Osteoblast (primary cell): ENCODE data around the gene STX1A. TPM values are rescaled to one million over a fixed set of nuclear protein-coding genes. Genes with fewer than 3 reads are reported as not detected.

Source experiments
- DNase-seq: peaks from one replicate; pipeline ENCODE4 v3.0.0; 2011; ENCODE audit warnings: low spot score, mixed read lengths; ENCODE audit not compliant: insufficient read length; ENCODE audit errors: missing footprints
- H2AFZ ChIP-seq: 2 replicates; pipeline ENCODE4 v1.6.0; 2011; ENCODE audit warnings: mild to moderate bottlenecking, low read length
- H3K27ac ChIP-seq: 2 replicates; pipeline ENCODE4 v1.5.1; 2011; ENCODE audit warnings: mild to moderate bottlenecking, low read depth, low read length, moderate library complexity
- H3K27me3 ChIP-seq: 2 replicates; pipeline ENCODE4 v1.6.0; 2012; ENCODE audit warnings: mild to moderate bottlenecking, control low read depth, inconsistent platforms, low read length, moderate library complexity; ENCODE audit not compliant: insufficient read depth
- H3K36me3 ChIP-seq: 2 replicates; pipeline ENCODE4 v1.5.1; 2011; ENCODE audit warnings: mild to moderate bottlenecking, low read length, control low read depth, moderate library complexity; ENCODE audit not compliant: insufficient read depth
- H3K4me1 ChIP-seq: 2 replicates; pipeline ENCODE4 v1.5.1; 2011; ENCODE audit warnings: mild to moderate bottlenecking, low read length, control low read depth, moderate library complexity; ENCODE audit not compliant: insufficient read depth
- H3K4me2 ChIP-seq: 2 replicates; pipeline ENCODE4 v1.6.0; 2011; ENCODE audit warnings: mild to moderate bottlenecking, low read length; ENCODE audit not compliant: insufficient read depth
- H3K4me3 ChIP-seq: fragments of 200-600 bp; sonication (generic); 3 replicates; pipeline ENCODE4 v1.5.1; 2012; ENCODE audit warnings: mild to moderate bottlenecking, low read length, inconsistent platforms; ENCODE audit not compliant: insufficient read depth
- H3K79me2 ChIP-seq: 2 replicates; pipeline ENCODE4 v1.6.0; 2012; ENCODE audit warnings: mild to moderate bottlenecking, low read length, control low read depth, inconsistent platforms; ENCODE audit not compliant: insufficient read depth
- H3K9me3 ChIP-seq: 2 replicates; pipeline ENCODE4 v1.5.1; 2011; ENCODE audit warnings: low read depth, low read length, control low read depth
- H4K20me1 ChIP-seq: 2 replicates; pipeline ENCODE4 v1.6.0; 2012; ENCODE audit warnings: mild to moderate bottlenecking, low read length, control low read depth; ENCODE audit not compliant: insufficient read depth
- CTCF ChIP-seq: IDR thresholded peaks from 2 replicates; pipeline ENCODE4 v1.5.1; 2011; ENCODE audit warnings: mild to moderate bottlenecking, low read depth, low read length, moderate library complexity; ENCODE audit errors: extremely low read depth
- total RNA-seq: library from RNA; depleted of rRNA; stranded (reverse); fragments of >200 nt; gene quantifications from 2 replicates; pipeline ENCODE4 v1.2.3, GENCODE V29; 2012

The STX1A gene
- total RNA-seq, 1 donor = 17.4 TPM

GRCh38 chr7:73740771-73741170 lies 21.3 kb upstream of the STX1A start:
- no peak overlapping the region for H2AFZ ChIP-seq
- no peak overlapping the region for H3K4me2 ChIP-seq
- no peaks in the 10 kb centered on the region for H3K9me3 ChIP-seq
- no peak for DNase-seq
- H3K36me3 ChIP-seq = peaks cover 6% of the 10 kb centered on the region
- H3K4me1 ChIP-seq = peaks cover 10% of the 10 kb centered on the region
- no peak overlapping the region for H3K4me3 ChIP-seq
- no peak for TF ChIP-seq CTCF
- H3K79me2 ChIP-seq = peaks cover 11% of the 10 kb centered on the region
- H4K20me1 ChIP-seq = peaks cover 5% of the 10 kb centered on the region
- no peak overlapping the region for H3K27ac ChIP-seq
- H3K27me3 ChIP-seq = no peaks in the 10 kb centered on the region

- peaks cover 10% of the 10 kb centered on the region for H3K4me1 ChIP-seq
- no peaks in the 10 kb centered on the region for H3K9me3 ChIP-seq
- peaks cover 6% of the 10 kb centered on the region for H3K36me3 ChIP-seq
- peaks cover 11% of the 10 kb centered on the region for H3K79me2 ChIP-seq
- no peak for TF ChIP-seq CTCF
- no peak for DNase-seq
- no peaks in the 10 kb centered on the region for H3K27me3 ChIP-seq
- H3K27ac ChIP-seq = no peak overlapping the region
- no peak overlapping the region for H3K4me2 ChIP-seq
- H4K20me1 ChIP-seq = peaks cover 5% of the 10 kb centered on the region
- H3K4me3 ChIP-seq = no peak overlapping the region
- no peak overlapping the region for H2AFZ ChIP-seq
These were observed 20.7 kb upstream of the STX1A start for GRCh38 chr7:73740212-73740611.

GRCh38 chr7:73739387-73739767 lies 19.9 kb upstream of the STX1A start:
- Histone ChIP-seq H3K27ac (peak overlapping the region; percentile 63), H4K20me1 (peaks cover 5% of the 10 kb centered on the region), H3K27me3 (no peaks in the 10 kb centered on the region), H3K4me3 (peak overlapping the region; percentile 97), H3K79me2 (peaks cover 11% of the 10 kb centered on the region), H3K4me2 (peak overlapping the region; percentile 95), H3K4me1 (peaks cover 15% of the 10 kb centered on the region), H3K9me3 (no peaks in the 10 kb centered on the region), H2AFZ (peak overlapping the region; percentile 93), H3K36me3 (peaks cover 6% of the 10 kb centered on the region)
- DNase-seq = peak; percentile 89
- no peak for TF ChIP-seq CTCF

- Histone ChIP-seq H3K4me3 (peak within 1 kb of the TSS; percentile 97), H3K79me2 (peaks cover 11% of the 10 kb centered on the region), H3K9me3 (no peaks in the 10 kb centered on the region), H3K4me2 (peak within 1 kb of the TSS; percentile 95), H3K27ac (peak within 1 kb of the TSS; percentile 63), H2AFZ (peak within 1 kb of the TSS; percentile 97), H4K20me1 (peaks cover 5% of the 10 kb centered on the region), H3K36me3 (peaks cover 6% of the 10 kb centered on the region), H3K27me3 (no peaks in the 10 kb centered on the region), H3K4me1 (peaks cover 15% of the 10 kb centered on the region)
- no peak for TF ChIP-seq CTCF
- DNase-seq = peak; percentile 99
These were observed 19.3 kb upstream of the STX1A start, which contains the start of gene ABHD11 for GRCh38 chr7:73738612-73739386. TSS of gene ABHD11 (minus strand) at chr7:73738802. CDS start at chr7:73738770, 32 bp downstream.
